ENCODE data around the gene NET1. TPM values are rescaled to one million over a fixed set of nuclear protein-coding genes. Genes with fewer than 3 reads are reported as not detected.
A peak's percentile ranks its signal among the peaks of the same experiment; 100 is the strongest.

Gene NET1
- total RNA-seq, 1 donor from 2014 or later, result 57.7 TPM

GRCh38 chr10:5369362-5370158, 42.8 kb upstream of the NET1 start:
- no peak for TF ChIP-seq CTCF (IDR thresholded peaks at IDR 0.05; ENCODE audit: unreplicated experiment)
- no peak overlapping the region for H3K27ac Mint-ChIP-seq (ENCODE audit: unreplicated experiment)
- H3K4me3 Mint-ChIP-seq (ENCODE audit: unreplicated experiment), result no peak overlapping the region
- H3K36me3 Mint-ChIP-seq (ENCODE audit: low read depth, unreplicated experiment), result peaks cover 7% of the 10 kb centered on the region
- H3K9me3 Mint-ChIP-seq (ENCODE audit: unreplicated experiment), result no peaks in the 10 kb centered on the region
- no peak for DNase-seq (ENCODE audit: low spot score)
- H3K4me1 Mint-ChIP-seq (ENCODE audit: unreplicated experiment), result peaks cover 6% of the 10 kb centered on the region
- H3K27me3 Mint-ChIP-seq (ENCODE audit: unreplicated experiment), result peaks cover 3% of the 10 kb centered on the region

GRCh38 chr10:5370493-5371352, 41.6 kb upstream of the NET1 start:
- no peak overlapping the region for H3K4me3 Mint-ChIP-seq (ENCODE audit: unreplicated experiment)
- no peak for TF ChIP-seq CTCF (IDR thresholded peaks at IDR 0.05; ENCODE audit: unreplicated experiment)
- no peak for DNase-seq (ENCODE audit: low spot score)
- peaks cover 6% of the 10 kb centered on the region for H3K4me1 Mint-ChIP-seq (ENCODE audit: unreplicated experiment)
- no peaks in the 10 kb centered on the region for H3K9me3 Mint-ChIP-seq (ENCODE audit: unreplicated experiment)
- peaks cover 3% of the 10 kb centered on the region for H3K27me3 Mint-ChIP-seq (ENCODE audit: unreplicated experiment)
- peaks cover 7% of the 10 kb centered on the region for H3K36me3 Mint-ChIP-seq (ENCODE audit: low read depth, unreplicated experiment)
- H3K27ac Mint-ChIP-seq (ENCODE audit: unreplicated experiment), result peak overlapping the region; percentile 42

- peaks cover 7% of the 10 kb centered on the region for H3K36me3 Mint-ChIP-seq (ENCODE audit: low read depth, unreplicated experiment)
- no peak overlapping the region for H3K4me3 Mint-ChIP-seq (ENCODE audit: unreplicated experiment)
- H3K27me3 Mint-ChIP-seq (ENCODE audit: unreplicated experiment), result peaks cover 2% of the 10 kb centered on the region
- no peak for DNase-seq (ENCODE audit: low spot score)
- no peak for TF ChIP-seq CTCF (IDR thresholded peaks at IDR 0.05; ENCODE audit: unreplicated experiment)
- peaks cover 6% of the 10 kb centered on the region for H3K4me1 Mint-ChIP-seq (ENCODE audit: unreplicated experiment)
- no peak overlapping the region for H3K27ac Mint-ChIP-seq (ENCODE audit: unreplicated experiment)
- H3K9me3 Mint-ChIP-seq (ENCODE audit: unreplicated experiment), result no peaks in the 10 kb centered on the region
These were observed 39.0 kb upstream of the NET1 start for GRCh38 chr10:5373307-5373706.

- no peak for TF ChIP-seq CTCF (IDR thresholded peaks at IDR 0.05; ENCODE audit: unreplicated experiment)
- H3K27me3 Mint-ChIP-seq (ENCODE audit: unreplicated experiment), result peaks cover 2% of the 10 kb centered on the region
- DNase-seq (ENCODE audit: low spot score), result no peak
- no peak overlapping the region for H3K4me3 Mint-ChIP-seq (ENCODE audit: unreplicated experiment)
- H3K4me1 Mint-ChIP-seq (ENCODE audit: unreplicated experiment), result peaks cover 6% of the 10 kb centered on the region
- peaks cover 7% of the 10 kb centered on the region for H3K36me3 Mint-ChIP-seq (ENCODE audit: low read depth, unreplicated experiment)
- H3K27ac Mint-ChIP-seq (ENCODE audit: unreplicated experiment), result no peak overlapping the region
- H3K9me3 Mint-ChIP-seq (ENCODE audit: unreplicated experiment), result no peaks in the 10 kb centered on the region
These were observed 38.3 kb upstream of the NET1 start for GRCh38 chr10:5373891-5374611.

Measured in endothelial cell (in vitro differentiated cells).